CD4-positive, alpha-beta T cell (primary cell): ENCODE results near the gene FOXD1. TPM values are rescaled to one million over a fixed set of nuclear protein-coding genes. Genes with fewer than 3 reads are reported as not detected.
"Not testable (repeated sequence)": the region's sequence is repeated elsewhere in the genome, so short reads cannot be mapped to it uniquely, and the experiment has no call there.

Source experiments
- ATAC-seq: fragments of 200-7000 bp; cut with Tn5 transposase; one replicate; pipeline ENCODE4 v1.10.0; 2022; ENCODE audit warnings: mild to moderate bottlenecking; ENCODE audit not compliant: poor library complexity
- CTCF ChIA-PET: fragments of 350-600 bp; sonication (Branson Sonifier 250); formaldehyde crosslinking; loops from one replicate; lab custom pipeline; 2021; ENCODE audit warnings: antibody characterized with exemption, inconsistent platforms; lab: Charles Lee
- POLR2A ChIA-PET: fragments of 350-600 bp; sonication (Branson Sonifier 250); formaldehyde crosslinking; loops from one replicate; lab custom pipeline; 2021; ENCODE audit warnings: antibody characterized with exemption, inconsistent platforms; lab: Charles Lee
- DNase-seq, 14 experiments: peaks; one replicate each; pipeline ENCODE4 v3.0.0-alpha.2; 2013 to 2020; ENCODE audit warnings: mixed read lengths in 2 of 14
- H3K27ac ChIP-seq, 2 donors: one replicate each; pipeline versions ENCODE4 v1.5.1 to v1.7.0; 2013; ENCODE audit warnings: low read length in 2 of 2, low read depth in 1 of 2, mild to moderate bottlenecking in 1 of 2
- H3K27me3 ChIP-seq, 2 experiments: 1 replicate in 1 of 2; 2 replicates in 1 of 2; pipeline versions ENCODE4 v1.6.1 to v1.7.0; 2013; ENCODE audit warnings: low read length in 2 of 2, control low read depth in 1 of 2, mild to moderate bottlenecking in 1 of 2, moderate library complexity in 1 of 2; ENCODE audit not compliant: insufficient read depth in 2 of 2, control insufficient read depth in 1 of 2
- H3K36me3 ChIP-seq: one replicate; pipeline ENCODE4 v1.6.1; 2013; ENCODE audit warnings: low read length, control low read depth; ENCODE audit not compliant: insufficient read depth
- H3K4me1 ChIP-seq: one replicate; pipeline ENCODE4 v1.6.1; 2013; ENCODE audit warnings: low read length, control low read depth; ENCODE audit not compliant: insufficient read depth
- H3K4me3 ChIP-seq: one replicate; pipeline ENCODE4 v1.5.1; 2013; ENCODE audit warnings: mild to moderate bottlenecking, low read length, moderate library complexity
- H3K9me3 ChIP-seq, 2 experiments: 1 replicate in 1 of 2; 2 replicates in 1 of 2; pipeline versions ENCODE4 v1.6.1 to v1.7.0; 2013; ENCODE audit warnings: low read length in 2 of 2, mild to moderate bottlenecking in 2 of 2, control low read depth in 1 of 2, moderate library complexity in 1 of 2; ENCODE audit not compliant: control insufficient read depth in 1 of 2, insufficient read depth in 1 of 2
- H3K27ac Mint-ChIP-seq: one replicate; pipeline ENCODE4 v1.8.0; 2020; ENCODE audit warnings: mixed read lengths
- H3K27me3 Mint-ChIP-seq: one replicate; pipeline ENCODE4 v1.8.0; 2021; ENCODE audit warnings: mixed read lengths
- H3K36me3 Mint-ChIP-seq: one replicate; pipeline ENCODE4 v1.8.0; 2021; ENCODE audit warnings: low read depth, mixed read lengths
- H3K4me1 Mint-ChIP-seq: one replicate; pipeline ENCODE4 v1.8.0; 2021; ENCODE audit warnings: low read depth, mixed read lengths
- H3K4me3 Mint-ChIP-seq: one replicate; pipeline ENCODE4 v1.8.0; 2020; ENCODE audit warnings: mild to moderate bottlenecking, mixed read lengths
- H3K9me3 Mint-ChIP-seq: one replicate; pipeline ENCODE4 v1.8.0; 2020; ENCODE audit warnings: mixed read lengths
- CTCF ChIP-seq: fragments of 200-600 bp; IDR thresholded peaks from one replicate; pipeline ENCODE4 v1.8.0; 2022; ENCODE audit warnings: antibody characterized with exemption, mild to moderate bottlenecking
- intact Hi-C, 2 experiments: fragments of 100-400 bp; cut with DNase I in 1 of 2; cut with micrococcal nuclease in 1 of 2; formaldehyde crosslinking; loops; one replicate each; pipeline versions ENCODE4 v1.15.1 to v1.9.0; 2023 to 2025; cut with DNase I, micrococcal nuclease
- total RNA-seq, 174 experiments: library from RNA in 2 of 174; stranded (reverse) in 2 of 174; gene quantifications; one replicate each; pipeline ENCODE4 v1.2.3 and lab custom pipeline; 2021 to 2026

FOXD1 gene
- total RNA-seq, 2 experiments from 2014 or later, result not detected

- Mint-ChIP-seq H3K4me3 (no peak overlapping the region), H3K36me3 (no peaks in the 10 kb centered on the region), H3K27ac (no peak overlapping the region), H3K27me3 (peaks cover 63% of the 10 kb centered on the region), H3K9me3 (no peaks in the 10 kb centered on the region), H3K4me1 (no peaks in the 10 kb centered on the region)
- H3K27me3 ChIP-seq, result peaks cover 6 to 38% of the 10 kb centered on the region in 2 experiments
- no peak overlapping the region for H3K4me3 ChIP-seq
- no peak overlapping the region for H3K27ac ChIP-seq
- H3K4me1 ChIP-seq, result no peaks in the 10 kb centered on the region
- DNase-seq (no peak), ATAC-seq (no peak)
- POLR2A ChIA-PET, result no interaction called here
- intact Hi-C loops, result no loop called here
- TF ChIP-seq CTCF, result no peak
- no peaks in the 10 kb centered on the region for H3K36me3 ChIP-seq
- CTCF ChIA-PET, result interaction anchor here (1.3 kb wide), 1 partner anchor 9 kb away, joined by 6 read pairs; no protein-coding TSS in a partner anchor
- no peaks in the 10 kb centered on the region for H3K9me3 ChIP-seq
These were observed 15.6 kb upstream of the FOXD1 start for GRCh38 chr5:73464016-73464745.

GRCh38 chr5:73460133-73460532 lies 11.6 kb upstream of the FOXD1 start:
- Histone ChIP-seq H3K36me3 (no peaks in the 10 kb centered on the region), H3K9me3 (no peaks in the 10 kb centered on the region), H3K4me3 (no peak overlapping the region), H3K4me1 (no peaks in the 10 kb centered on the region), H3K27me3 (peaks cover 17 to 54% of the 10 kb centered on the region in 2 experiments), H3K27ac (no peak overlapping the region)
- no peak overlapping the region for H3K27ac Mint-ChIP-seq
- ChIA-PET POLR2A (no interaction called here), CTCF (interaction anchor here (1.5 kb wide), 1 partner anchor 9 kb away, joined by 4 read pairs; no protein-coding TSS in a partner anchor)
- DNase-seq (no peak), ATAC-seq (no peak)
- no peak for TF ChIP-seq CTCF
- no peaks in the 10 kb centered on the region for H3K36me3 Mint-ChIP-seq
- H3K9me3 Mint-ChIP-seq, result no peaks in the 10 kb centered on the region
- no peak overlapping the region for H3K4me3 Mint-ChIP-seq
- peaks cover 84% of the 10 kb centered on the region for H3K27me3 Mint-ChIP-seq
- no peaks in the 10 kb centered on the region for H3K4me1 Mint-ChIP-seq
- intact Hi-C loops, result no loop called here

GRCh38 chr5:73459366-73459765 lies 10.8 kb upstream of the FOXD1 start:
- Mint-ChIP-seq H3K4me3 (no peak overlapping the region), H3K27me3 (peaks cover 85% of the 10 kb centered on the region), H3K4me1 (no peaks in the 10 kb centered on the region), H3K36me3 (no peaks in the 10 kb centered on the region), H3K27ac (no peak overlapping the region), H3K9me3 (no peaks in the 10 kb centered on the region)
- Histone ChIP-seq H3K36me3 (no peaks in the 10 kb centered on the region), H3K4me3 (no peak overlapping the region), H3K27ac (no peak overlapping the region), H3K27me3 (peaks cover 17 to 58% of the 10 kb centered on the region in 2 experiments), H3K9me3 (no peaks in the 10 kb centered on the region), H3K4me1 (no peaks in the 10 kb centered on the region)
- intact Hi-C loops, result no loop called here
- no peak for ATAC-seq
- CTCF ChIA-PET, result interaction anchor here (1.5 kb wide), 1 partner anchor 8 kb away, joined by 4 read pairs; no protein-coding TSS in a partner anchor
- no peak for DNase-seq
- POLR2A ChIA-PET, result no interaction called here
- TF ChIP-seq CTCF, result no peak

GRCh38 chr5:73456462-73456861 lies 7.9 kb upstream of the FOXD1 start:
- H3K4me3 Mint-ChIP-seq, result not testable (repeated sequence)

More at GRCh38 chr5:73456462-73456861, 7.9 kb upstream of the FOXD1 start:
- H3K4me1 Mint-ChIP-seq, ATAC-seq, POLR2A ChIA-PET, H3K27ac Mint-ChIP-seq, H3K36me3 ChIP-seq, DNase-seq, H3K9me3 Mint-ChIP-seq, H3K9me3 ChIP-seq, H3K4me1 ChIP-seq, H3K4me3 ChIP-seq, intact Hi-C loops, H3K27ac ChIP-seq, H3K36me3 Mint-ChIP-seq: not testable (repeated sequence)
- CTCF ChIA-PET, result interaction anchor here (2.0 kb wide), 1 partner anchor 501 kb away, joined by 7 read pairs; the partner anchor contains the start of gene FCHO2
- peaks cover 44 to 79% of the 10 kb centered on the region in 2 experiments for H3K27me3 ChIP-seq
- peaks cover 88% of the 10 kb centered on the region for H3K27me3 Mint-ChIP-seq
